ENCODE data around the gene USP37.

USP37 gene

DNA sequence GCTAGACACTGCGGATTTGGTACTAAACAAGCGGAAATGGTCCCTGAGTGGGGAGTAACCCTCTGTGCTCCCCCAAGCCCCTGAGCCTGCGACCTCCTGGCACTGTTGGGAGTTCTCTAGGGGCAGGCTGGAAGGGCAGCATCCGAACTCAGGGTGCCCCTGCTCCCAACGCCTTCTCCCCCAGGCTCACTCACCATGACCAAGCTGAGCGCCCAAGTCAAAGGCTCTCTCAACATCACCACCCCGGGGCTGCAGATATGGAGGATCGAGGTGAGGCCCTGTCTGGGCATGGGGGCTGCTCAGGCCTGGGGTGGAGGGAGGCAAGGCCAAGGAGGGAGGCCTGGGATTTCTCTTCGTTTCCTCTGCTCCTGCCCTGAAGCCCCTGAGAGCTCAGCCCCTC lies 144.6 kb downstream of the USP37 start:
- H3K4me2 ChIP-seq (ENCODE audit: low read length) = no peak overlapping the region
- no peaks in the 10 kb centered on the region for H3K36me3 ChIP-seq (ENCODE audit: insufficient read depth, low read length)
- H3K9ac ChIP-seq (ENCODE audit: low read length) = no peak overlapping the region
- no peak overlapping the region for H3K4me3 ChIP-seq (ENCODE audit: low read depth, low read length, poor library complexity, severe bottlenecking)
- H4K20me1 ChIP-seq (ENCODE audit: insufficient read depth, low read length) = no peaks in the 10 kb centered on the region
- no peaks in the 10 kb centered on the region for H3K27me3 ChIP-seq (ENCODE audit: insufficient read depth, low read length)
- H2AFZ ChIP-seq (ENCODE audit: low read length) = no peak overlapping the region
- no peak overlapping the region for H3K27ac ChIP-seq (ENCODE audit: low read depth, low read length, poor library complexity, severe bottlenecking)
- H3K4me1 ChIP-seq (ENCODE audit: insufficient read depth, low read length, severe bottlenecking) = no peaks in the 10 kb centered on the region
- no peaks in the 10 kb centered on the region for H3K9me3 ChIP-seq (ENCODE audit: low read length)
- no peaks in the 10 kb centered on the region for H3K9me2 ChIP-seq (ENCODE audit: low read depth, low read length)
- no peak for TF ChIP-seq EZH2 (IDR thresholded peaks at IDR 0.05; ENCODE audit: borderline replicate concordance, low read length)
- TF ChIP-seq, protein P1, sequence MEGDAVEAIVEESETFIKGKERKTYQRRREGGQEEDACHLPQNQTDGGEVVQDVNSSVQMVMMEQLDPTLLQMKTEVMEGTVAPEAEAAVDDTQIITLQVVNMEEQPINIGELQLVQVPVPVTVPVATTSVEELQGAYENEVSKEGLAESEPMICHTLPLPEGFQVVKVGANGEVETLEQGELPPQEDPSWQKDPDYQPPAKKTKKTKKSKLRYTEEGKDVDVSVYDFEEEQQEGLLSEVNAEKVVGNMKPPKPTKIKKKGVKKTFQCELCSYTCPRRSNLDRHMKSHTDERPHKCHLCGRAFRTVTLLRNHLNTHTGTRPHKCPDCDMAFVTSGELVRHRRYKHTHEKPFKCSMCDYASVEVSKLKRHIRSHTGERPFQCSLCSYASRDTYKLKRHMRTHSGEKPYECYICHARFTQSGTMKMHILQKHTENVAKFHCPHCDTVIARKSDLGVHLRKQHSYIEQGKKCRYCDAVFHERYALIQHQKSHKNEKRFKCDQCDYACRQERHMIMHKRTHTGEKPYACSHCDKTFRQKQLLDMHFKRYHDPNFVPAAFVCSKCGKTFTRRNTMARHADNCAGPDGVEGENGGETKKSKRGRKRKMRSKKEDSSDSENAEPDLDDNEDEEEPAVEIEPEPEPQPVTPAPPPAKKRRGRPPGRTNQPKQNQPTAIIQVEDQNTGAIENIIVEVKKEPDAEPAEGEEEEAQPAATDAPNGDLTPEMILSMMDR (IDR thresholded peaks at IDR 0.05; ENCODE audit: low read length) = no peak
- no peaks in the 10 kb centered on the region for H3F3A ChIP-seq (ENCODE audit: insufficient read depth, low read length)
- H3K79me2 ChIP-seq (ENCODE audit: insufficient read depth, low read length) = no peaks in the 10 kb centered on the region

DNA sequence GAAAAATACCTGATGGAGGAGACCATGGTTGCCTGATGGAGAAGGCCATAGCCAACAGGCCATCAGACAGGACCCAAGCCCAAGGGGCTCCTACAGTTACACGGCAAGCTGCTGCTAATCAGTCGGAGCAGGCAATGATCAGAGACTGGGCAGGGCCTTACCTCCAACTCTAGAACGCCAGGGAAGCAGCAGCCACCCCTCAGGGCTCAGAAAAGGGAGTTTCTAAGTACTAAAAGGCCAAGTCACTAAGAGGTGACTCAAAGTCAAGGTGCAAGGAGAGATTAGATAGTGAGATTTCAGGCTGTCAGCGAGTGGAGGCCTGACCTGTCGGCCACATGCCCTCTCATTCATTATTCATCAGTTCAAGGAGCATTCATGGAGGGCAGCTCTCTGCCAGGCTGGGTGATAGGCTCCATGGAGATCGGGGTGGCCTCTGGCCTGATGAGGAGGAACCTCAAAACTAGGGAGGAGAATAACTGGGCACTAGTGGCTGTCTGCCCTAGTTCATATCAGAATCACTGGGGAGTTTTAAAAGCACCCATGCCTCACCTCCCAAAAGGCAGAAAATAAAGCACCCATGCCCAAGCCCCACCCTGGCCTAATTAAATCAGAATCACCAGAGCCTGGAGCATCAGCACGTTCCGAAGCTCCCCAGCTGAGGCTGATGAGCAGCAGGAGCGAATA lies 145.6 kb downstream of the USP37 start:
- H3K9me3 ChIP-seq (ENCODE audit: low read length) = no peaks in the 10 kb centered on the region
- no peaks in the 10 kb centered on the region for H4K20me1 ChIP-seq (ENCODE audit: insufficient read depth, low read length)
- H3K27me3 ChIP-seq (ENCODE audit: insufficient read depth, low read length) = no peaks in the 10 kb centered on the region
- no peaks in the 10 kb centered on the region for H3K4me1 ChIP-seq (ENCODE audit: insufficient read depth, low read length, severe bottlenecking)
- TF ChIP-seq, protein P1 (IDR thresholded peaks at IDR 0.05; ENCODE audit: low read length) = no peak
- no peak for TF ChIP-seq EZH2 (IDR thresholded peaks at IDR 0.05; ENCODE audit: borderline replicate concordance, low read length)
- H3K9me2 ChIP-seq (ENCODE audit: low read depth, low read length) = no peaks in the 10 kb centered on the region
- H3K9ac ChIP-seq (ENCODE audit: low read length) = no peak overlapping the region
- no peak overlapping the region for H2AFZ ChIP-seq (ENCODE audit: low read length)
- no peaks in the 10 kb centered on the region for H3F3A ChIP-seq (ENCODE audit: insufficient read depth, low read length)
- H3K4me3 ChIP-seq (ENCODE audit: low read depth, low read length, poor library complexity, severe bottlenecking) = no peak overlapping the region
- no peaks in the 10 kb centered on the region for H3K36me3 ChIP-seq (ENCODE audit: insufficient read depth, low read length)
- H3K79me2 ChIP-seq (ENCODE audit: insufficient read depth, low read length) = no peaks in the 10 kb centered on the region
- H3K27ac ChIP-seq (ENCODE audit: low read depth, low read length, poor library complexity, severe bottlenecking) = no peak overlapping the region
- no peak overlapping the region for H3K4me2 ChIP-seq (ENCODE audit: low read length)

- Histone ChIP-seq H3K4me3 (ENCODE audit: low read depth, low read length, poor library complexity, severe bottlenecking) (no peak overlapping the region), H3K9me3 (ENCODE audit: low read length) (no peaks in the 10 kb centered on the region), H3K79me2 (ENCODE audit: insufficient read depth, low read length) (no peaks in the 10 kb centered on the region), H3K4me2 (ENCODE audit: low read length) (no peak overlapping the region), H3K27me3 (ENCODE audit: insufficient read depth, low read length) (peaks cover 5% of the 10 kb centered on the region; the same call in 1 of the 2 replicates), H3K4me1 (ENCODE audit: insufficient read depth, low read length, severe bottlenecking) (no peaks in the 10 kb centered on the region), H3K9me2 (ENCODE audit: low read depth, low read length) (no peaks in the 10 kb centered on the region), H3K9ac (ENCODE audit: low read length) (no peak overlapping the region), H4K20me1 (ENCODE audit: insufficient read depth, low read length) (no peaks in the 10 kb centered on the region), H3K36me3 (ENCODE audit: insufficient read depth, low read length) (no peaks in the 10 kb centered on the region), H2AFZ (ENCODE audit: low read length) (no peak overlapping the region), H3F3A (ENCODE audit: insufficient read depth, low read length) (no peaks in the 10 kb centered on the region), H3K27ac (ENCODE audit: low read depth, low read length, poor library complexity, severe bottlenecking) (no peak overlapping the region)
- TF ChIP-seq, protein P1 (IDR thresholded peaks at IDR 0.05; ENCODE audit: low read length) = no peak
- no peak for TF ChIP-seq EZH2 (IDR thresholded peaks at IDR 0.05; ENCODE audit: borderline replicate concordance, low read length)
Measured at GRCh38 chr2:218421027-218421426, 147.1 kb downstream of the USP37 start.

All from OCI-LY1 (cell line).